Suppressor macrophage (primary cell): ENCODE data around the gene WEE1.

Experiments
- DNase-seq, 4 experiments: peaks; one replicate each; pipeline ENCODE4 v3.0.0-alpha.2; 2020 to 2022

The WEE1 gene

GRCh38 chr11:9566561-9567063 is 6.9 kb upstream of the WEE1 start:
- no peak for DNase-seq

GRCh38 chr11:9567401-9567800 is 6.1 kb upstream of the WEE1 start:
- no peak for DNase-seq

DNA sequence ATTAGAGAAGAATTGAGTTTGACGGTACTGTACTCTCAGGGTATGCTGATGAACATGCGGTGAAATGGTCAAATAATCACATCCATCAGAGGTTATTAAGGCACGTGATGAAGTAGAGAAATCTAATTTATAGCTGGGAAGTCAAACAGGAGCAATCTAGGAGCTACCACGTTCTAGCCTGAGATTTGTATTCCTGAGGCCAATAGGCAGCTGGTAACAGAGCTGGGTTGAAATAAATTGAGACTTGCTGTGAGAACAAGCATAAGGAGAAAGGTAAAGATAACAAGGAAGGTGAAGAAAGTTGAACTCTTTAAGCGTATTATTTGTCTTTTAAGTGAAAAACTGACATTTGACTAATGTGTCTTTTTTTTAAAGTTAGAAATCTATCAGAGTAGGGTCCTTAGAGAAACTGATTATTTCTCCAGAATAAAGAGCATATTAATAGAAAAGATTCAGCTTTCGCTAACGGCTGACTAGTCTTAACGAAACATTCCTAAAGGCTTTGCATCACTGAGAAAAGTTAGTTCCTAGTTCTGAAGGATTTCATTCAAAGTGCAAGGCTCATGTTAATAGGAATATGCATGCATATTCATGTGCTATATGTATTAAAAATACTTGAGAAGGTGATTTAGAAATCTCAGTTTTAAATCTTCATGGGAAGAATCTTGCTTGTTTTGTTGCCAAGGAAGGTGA is 5.2 kb upstream of the WEE1 start:
- no peak for DNase-seq

- peak; percentile 22 to 67 (median 53) for DNase-seq
These were observed 4.4 kb upstream of the WEE1 start for GRCh38 chr11:9568854-9569587.

DNA sequence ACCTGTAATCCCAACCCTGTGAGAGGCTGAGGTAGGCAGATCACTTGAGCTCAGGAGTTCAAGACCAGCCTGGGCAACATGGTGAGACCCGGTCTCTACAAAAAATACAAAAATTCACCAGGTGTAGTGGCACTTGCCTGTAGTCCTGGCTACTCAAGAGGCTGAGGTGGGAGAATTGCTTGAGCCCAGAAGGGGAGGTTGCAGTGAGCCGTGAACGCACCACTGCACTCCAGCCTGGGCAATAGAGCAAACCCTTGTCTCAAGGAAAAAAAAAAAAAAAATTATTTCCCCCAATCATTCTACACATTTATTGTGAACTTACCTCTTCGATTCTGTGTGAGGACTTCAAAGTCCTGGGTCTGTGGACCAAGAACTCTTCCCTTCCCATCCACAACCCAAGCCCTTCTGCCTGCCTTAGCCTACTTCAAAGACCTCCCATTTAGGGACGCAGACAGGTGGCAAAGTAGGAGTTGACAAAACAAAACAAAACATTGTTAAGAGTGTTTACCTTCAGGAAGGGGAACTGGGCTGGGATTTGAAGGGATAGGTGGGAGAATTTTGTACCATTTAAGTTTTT is 3.8 kb upstream of the WEE1 start:
- DNase-seq, result no peak

GRCh38 chr11:9570313-9571025 is 3.0 kb upstream of the WEE1 start:
- DNase-seq, result no peak

GRCh38 chr11:9571071-9571762 is 2.3 kb upstream of the WEE1 start:
- no peak for DNase-seq

DNA sequence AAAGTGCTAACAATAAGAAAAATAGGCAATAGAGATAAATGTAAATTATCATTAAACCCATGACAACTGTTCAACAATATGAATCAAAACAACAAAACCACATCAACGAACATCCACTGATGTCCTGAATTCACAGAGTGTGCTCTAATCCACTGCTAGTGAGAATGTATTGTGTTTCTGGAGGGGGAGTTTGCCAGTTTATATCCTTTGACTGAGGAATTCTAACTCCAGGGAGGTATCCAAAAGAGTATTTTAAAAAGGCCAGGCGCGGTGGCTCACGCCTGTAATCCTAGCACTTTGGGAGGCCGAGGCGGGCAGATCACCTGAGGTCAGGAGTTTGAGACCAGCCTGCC is 1.7 kb upstream of the WEE1 start:
- DNase-seq, result no peak

DNA sequence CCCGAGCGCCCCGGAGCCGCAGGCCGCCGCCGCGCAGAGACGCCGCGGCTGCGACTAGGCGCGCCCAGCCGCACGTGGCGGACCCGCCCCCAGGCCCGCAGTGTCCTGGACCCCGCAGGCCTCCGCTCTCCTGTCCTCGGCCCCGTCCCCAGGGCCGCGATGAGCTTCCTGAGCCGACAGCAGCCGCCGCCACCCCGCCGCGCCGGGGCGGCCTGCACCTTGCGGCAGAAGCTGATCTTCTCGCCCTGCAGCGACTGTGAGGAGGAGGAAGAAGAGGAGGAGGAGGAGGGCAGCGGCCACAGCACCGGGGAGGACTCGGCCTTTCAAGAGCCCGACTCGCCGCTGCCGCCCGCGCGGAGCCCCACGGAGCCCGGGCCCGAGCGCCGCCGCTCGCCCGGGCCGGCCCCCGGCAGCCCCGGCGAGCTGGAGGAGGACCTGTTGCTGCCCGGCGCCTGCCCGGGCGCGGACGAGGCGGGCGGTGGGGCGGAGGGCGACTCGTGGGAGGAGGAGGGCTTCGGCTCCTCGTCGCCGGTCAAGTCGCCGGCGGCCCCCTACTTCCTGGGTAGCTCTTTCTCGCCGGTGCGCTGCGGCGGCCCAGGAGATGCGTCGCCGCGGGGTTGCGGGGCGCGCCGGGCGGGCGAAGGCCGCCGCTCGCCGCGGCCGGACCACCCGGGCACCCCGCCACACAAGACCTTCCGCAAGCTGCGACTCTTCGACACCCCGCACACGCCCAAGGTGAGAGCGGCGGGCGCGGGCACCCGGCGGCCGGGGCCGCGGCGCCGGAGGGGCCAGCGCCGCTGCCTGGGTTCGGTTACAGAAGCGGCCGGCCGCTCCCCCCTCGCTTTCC is 528 bp downstream of the WEE1 start:
- DNase-seq, result peak in 3 of 4 experiments; percentile 29 to 59 (median 41)

- DNase-seq, result peak in 3 of 4 experiments; percentile 29 to 45 (median 32)
These were observed 1.3 kb downstream of the WEE1 start for GRCh38 chr11:9574622-9575259.

GRCh38 chr11:9575260-9576240 is 2.1 kb downstream of the WEE1 start:
- peak in 3 of 4 experiments; percentile 19 to 27 (median 22) for DNase-seq

DNA sequence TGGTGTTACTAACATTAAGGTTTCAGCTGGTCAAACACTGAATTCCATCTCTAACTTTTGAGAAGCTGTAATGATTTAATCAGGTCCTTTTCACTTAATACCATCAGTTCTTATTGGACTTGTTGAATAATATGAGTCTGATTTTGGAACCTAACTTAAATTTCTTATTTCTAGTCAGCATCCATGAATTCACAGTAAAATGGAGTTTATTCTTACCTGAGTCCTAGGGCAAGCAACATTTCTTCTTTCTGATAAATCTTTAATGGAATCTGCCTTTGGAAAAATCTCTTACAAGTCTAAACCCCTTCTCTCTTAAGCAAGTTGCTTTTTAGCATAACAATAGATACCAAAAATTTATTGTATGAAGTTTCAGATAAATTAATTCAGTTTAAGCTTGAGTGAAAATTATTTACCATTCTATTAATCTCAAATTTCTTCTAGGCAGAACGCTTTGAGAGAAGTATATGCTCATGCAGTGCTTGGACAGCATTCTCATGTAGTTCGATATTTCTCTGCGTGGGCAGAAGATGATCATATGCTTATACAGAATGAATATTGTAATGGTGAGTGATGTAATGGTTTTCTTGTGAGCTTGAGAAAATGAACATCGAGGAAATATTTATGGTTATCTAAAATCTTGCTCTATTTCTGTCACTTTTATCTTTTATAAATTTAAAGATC is 3.4 kb downstream of the WEE1 start:
- peak in 3 of 4 experiments; percentile 9 to 52 (median 49) for DNase-seq

- no peak for DNase-seq
These were observed 4.1 kb downstream of the WEE1 start for GRCh38 chr11:9577556-9577955.

- DNase-seq, result no peak
These were observed 7.4 kb downstream of the WEE1 start for GRCh38 chr11:9580894-9581293.

- DNase-seq, result no peak
These were observed 8.2 kb downstream of the WEE1 start for GRCh38 chr11:9581556-9582161.

GRCh38 chr11:9590717-9591116 is 17.2 kb downstream of the WEE1 start:
- DNase-seq, result no peak

DNA sequence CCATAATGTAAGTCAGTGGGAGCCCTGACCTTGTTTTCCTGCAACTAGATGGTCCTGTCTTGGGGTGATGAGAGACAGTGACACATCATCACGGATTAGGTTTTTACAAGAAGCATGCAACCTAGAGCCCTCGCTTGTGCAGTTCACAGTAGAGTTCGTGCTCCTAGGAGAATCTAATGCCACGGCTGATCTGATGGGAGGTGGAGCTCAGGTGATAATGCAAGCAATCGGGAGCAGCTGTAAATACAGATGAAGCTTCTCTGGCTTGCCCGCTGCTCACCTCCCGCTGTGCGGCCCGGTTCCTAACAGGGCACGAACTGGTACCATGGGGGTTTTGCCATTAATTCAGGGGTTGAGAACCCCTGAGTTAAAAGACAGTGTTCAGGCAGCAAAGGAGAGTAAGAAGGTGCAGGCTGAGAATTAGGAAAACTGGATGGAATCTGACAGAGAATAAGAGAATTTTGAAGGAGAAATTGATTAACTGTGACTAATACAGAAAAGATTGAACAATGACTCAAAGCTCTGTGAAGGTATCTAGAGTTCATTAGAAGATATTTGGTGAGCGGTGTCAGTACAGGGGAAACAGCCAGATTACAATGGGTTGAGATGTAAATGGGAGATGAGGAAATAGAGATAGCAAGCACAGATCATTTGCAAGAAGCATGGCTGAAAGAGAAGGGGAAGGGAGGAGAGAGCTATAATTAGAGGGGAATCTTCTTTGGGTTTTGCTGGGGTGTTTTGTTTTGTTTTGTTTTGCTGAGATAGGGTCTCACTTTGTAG is 21.0 kb downstream of the WEE1 start:
- no peak for DNase-seq
